Measurements from ENCODE around the gene PRDM16. TPM values are rescaled to one million over a fixed set of nuclear protein-coding genes. Genes with fewer than 3 reads are reported as not detected.

The PRDM16 gene
- total and polyA plus RNA-seq, 2 experiments from 2014 or later = 0.14 to 0.16 TPM

DNA sequence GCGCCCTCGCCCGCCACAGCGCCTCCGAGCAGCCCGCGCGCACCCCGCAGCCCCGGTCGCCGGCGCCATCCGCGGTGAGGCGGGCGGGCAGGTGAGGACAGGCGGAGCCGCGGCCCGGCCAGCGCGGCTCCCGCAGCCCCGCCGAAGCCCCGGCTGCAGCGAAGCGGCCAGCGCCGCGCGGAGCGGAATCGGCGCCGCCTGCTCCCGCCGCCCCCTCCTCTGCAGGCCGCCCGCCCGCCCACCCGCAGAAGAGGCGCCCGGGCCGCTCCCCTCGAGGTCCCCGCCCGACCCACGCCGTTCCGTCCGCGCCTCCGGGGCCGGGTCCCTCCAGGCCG is 1.3 kb downstream of the PRDM16 start:
- H3K27me3 ChIP-seq (ENCODE audit: insufficient read depth) = peaks cover 94% of the 10 kb centered on the region
- H3K4me2 ChIP-seq = peak overlapping the region; percentile 78; the same call in 1 of the 2 replicates
- Mint-ChIP-seq H3K4me3 (no peak overlapping the region), H3K36me3 (ENCODE audit: low read depth) (no peaks in the 10 kb centered on the region), H3K27me3 (ENCODE audit: insufficient read depth, low read depth, poor library complexity) (peaks cover 82% of the 10 kb centered on the region), H3K9me3 (no peaks in the 10 kb centered on the region; the same call in 2 of the 3 replicates), H3K27ac (no peak overlapping the region), H3K4me1 (peaks cover 16% of the 10 kb centered on the region; the same call in 2 of the 3 replicates)
- no peak for DNase-seq (ENCODE audit: low spot score)
- H3K36me3 ChIP-seq (ENCODE audit: insufficient read depth) = no peaks in the 10 kb centered on the region
- peaks cover 35% of the 10 kb centered on the region for H3K4me1 ChIP-seq (ENCODE audit: insufficient read depth)
- no peaks in the 10 kb centered on the region for H3K79me2 ChIP-seq (replicated peaks; ENCODE audit: insufficient read depth)
- no peaks in the 10 kb centered on the region for H3F3A ChIP-seq (replicated peaks; ENCODE audit: low read depth)
- H4K20me1 ChIP-seq (replicated peaks; ENCODE audit: insufficient read depth) = no peaks in the 10 kb centered on the region; the same call in 1 of the 2 replicates
- H3K9me2 ChIP-seq (ENCODE audit: insufficient read depth) = no peaks in the 10 kb centered on the region
- H3K4me3 ChIP-seq = peak overlapping the region; percentile 51
- H3K27ac ChIP-seq (ENCODE audit: low read depth) = no peak overlapping the region
- TF ChIP-seq, protein P1, sequence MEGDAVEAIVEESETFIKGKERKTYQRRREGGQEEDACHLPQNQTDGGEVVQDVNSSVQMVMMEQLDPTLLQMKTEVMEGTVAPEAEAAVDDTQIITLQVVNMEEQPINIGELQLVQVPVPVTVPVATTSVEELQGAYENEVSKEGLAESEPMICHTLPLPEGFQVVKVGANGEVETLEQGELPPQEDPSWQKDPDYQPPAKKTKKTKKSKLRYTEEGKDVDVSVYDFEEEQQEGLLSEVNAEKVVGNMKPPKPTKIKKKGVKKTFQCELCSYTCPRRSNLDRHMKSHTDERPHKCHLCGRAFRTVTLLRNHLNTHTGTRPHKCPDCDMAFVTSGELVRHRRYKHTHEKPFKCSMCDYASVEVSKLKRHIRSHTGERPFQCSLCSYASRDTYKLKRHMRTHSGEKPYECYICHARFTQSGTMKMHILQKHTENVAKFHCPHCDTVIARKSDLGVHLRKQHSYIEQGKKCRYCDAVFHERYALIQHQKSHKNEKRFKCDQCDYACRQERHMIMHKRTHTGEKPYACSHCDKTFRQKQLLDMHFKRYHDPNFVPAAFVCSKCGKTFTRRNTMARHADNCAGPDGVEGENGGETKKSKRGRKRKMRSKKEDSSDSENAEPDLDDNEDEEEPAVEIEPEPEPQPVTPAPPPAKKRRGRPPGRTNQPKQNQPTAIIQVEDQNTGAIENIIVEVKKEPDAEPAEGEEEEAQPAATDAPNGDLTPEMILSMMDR (conservative IDR thresholded peaks at IDR 0.05; ENCODE audit: low read depth in 2 of 2) = no peak
- TF ChIP-seq, protein P2, sequence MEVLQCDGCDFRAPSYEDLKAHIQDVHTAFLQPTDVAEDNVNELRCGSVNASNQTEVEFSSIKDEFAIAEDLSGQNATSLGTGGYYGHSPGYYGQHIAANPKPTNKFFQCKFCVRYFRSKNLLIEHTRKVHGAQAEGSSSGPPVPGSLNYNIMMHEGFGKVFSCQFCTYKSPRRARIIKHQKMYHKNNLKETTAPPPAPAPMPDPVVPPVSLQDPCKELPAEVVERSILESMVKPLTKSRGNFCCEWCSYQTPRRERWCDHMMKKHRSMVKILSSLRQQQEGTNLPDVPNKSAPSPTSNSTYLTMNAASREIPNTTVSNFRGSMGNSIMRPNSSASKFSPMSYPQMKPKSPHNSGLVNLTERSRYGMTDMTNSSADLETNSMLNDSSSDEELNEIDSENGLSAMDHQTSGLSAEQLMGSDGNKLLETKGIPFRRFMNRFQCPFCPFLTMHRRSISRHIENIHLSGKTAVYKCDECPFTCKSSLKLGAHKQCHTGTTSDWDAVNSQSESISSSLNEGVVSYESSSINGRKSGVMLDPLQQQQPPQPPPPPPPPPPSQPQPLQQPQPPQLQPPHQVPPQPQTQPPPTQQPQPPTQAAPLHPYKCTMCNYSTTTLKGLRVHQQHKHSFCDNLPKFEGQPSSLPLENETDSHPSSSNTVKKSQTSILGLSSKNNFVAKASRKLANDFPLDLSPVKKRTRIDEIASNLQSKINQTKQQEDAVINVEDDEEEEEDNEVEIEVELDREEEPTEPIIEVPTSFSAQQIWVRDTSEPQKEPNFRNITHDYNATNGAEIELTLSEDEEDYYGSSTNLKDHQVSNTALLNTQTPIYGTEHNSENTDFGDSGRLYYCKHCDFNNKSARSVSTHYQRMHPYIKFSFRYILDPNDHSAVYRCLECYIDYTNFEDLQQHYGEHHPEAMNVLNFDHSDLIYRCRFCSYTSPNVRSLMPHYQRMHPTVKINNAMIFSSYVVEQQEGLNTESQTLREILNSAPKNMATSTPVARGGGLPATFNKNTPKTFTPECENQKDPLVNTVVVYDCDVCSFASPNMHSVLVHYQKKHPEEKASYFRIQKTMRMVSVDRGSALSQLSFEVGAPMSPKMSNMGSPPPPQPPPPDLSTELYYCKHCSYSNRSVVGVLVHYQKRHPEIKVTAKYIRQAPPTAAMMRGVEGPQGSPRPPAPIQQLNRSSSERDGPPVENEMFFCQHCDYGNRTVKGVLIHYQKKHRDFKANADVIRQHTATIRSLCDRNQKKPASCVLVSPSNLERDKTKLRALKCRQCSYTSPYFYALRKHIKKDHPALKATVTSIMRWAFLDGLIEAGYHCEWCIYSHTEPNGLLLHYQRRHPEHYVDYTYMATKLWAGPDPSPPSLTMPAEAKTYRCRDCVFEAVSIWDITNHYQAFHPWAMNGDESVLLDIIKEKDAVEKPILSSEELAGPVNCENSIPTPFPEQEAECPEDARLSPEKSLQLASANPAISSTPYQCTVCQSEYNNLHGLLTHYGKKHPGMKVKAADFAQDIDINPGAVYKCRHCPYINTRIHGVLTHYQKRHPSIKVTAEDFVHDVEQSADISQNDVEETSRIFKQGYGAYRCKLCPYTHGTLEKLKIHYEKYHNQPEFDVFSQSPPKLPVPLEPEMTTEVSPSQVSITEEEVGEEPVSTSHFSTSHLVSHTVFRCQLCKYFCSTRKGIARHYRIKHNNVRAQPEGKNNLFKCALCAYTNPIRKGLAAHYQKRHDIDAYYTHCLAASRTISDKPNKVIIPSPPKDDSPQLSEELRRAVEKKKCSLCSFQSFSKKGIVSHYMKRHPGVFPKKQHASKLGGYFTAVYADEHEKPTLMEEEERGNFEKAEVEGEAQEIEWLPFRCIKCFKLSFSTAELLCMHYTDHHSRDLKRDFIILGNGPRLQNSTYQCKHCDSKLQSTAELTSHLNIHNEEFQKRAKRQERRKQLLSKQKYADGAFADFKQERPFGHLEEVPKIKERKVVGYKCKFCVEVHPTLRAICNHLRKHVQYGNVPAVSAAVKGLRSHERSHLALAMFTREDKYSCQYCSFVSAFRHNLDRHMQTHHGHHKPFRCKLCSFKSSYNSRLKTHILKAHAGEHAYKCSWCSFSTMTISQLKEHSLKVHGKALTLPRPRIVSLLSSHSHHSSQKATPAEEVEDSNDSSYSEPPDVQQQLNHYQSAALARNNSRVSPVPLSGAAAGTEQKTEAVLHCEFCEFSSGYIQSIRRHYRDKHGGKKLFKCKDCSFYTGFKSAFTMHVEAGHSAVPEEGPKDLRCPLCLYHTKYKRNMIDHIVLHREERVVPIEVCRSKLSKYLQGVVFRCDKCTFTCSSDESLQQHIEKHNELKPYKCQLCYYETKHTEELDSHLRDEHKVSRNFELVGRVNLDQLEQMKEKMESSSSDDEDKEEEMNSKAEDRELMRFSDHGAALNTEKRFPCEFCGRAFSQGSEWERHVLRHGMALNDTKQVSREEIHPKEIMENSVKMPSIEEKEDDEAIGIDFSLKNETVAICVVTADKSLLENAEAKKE (CRISPR knock-in tag; IDR thresholded peaks at IDR 0.05) = no peak
- TF ChIP-seq ZNF331 (CRISPR knock-in tag; IDR thresholded peaks at IDR 0.05; ENCODE audit: low read depth) = no peak
- no peak for TF ChIP-seq CREB1 (CRISPR knock-in tag; IDR thresholded peaks at IDR 0.05; ENCODE audit: low read depth)
- TF ChIP-seq EZH2 (IDR thresholded peaks at IDR 0.05; ENCODE audit: low read depth, unreplicated experiment) = no peak
- TF ChIP-seq, protein P3, sequence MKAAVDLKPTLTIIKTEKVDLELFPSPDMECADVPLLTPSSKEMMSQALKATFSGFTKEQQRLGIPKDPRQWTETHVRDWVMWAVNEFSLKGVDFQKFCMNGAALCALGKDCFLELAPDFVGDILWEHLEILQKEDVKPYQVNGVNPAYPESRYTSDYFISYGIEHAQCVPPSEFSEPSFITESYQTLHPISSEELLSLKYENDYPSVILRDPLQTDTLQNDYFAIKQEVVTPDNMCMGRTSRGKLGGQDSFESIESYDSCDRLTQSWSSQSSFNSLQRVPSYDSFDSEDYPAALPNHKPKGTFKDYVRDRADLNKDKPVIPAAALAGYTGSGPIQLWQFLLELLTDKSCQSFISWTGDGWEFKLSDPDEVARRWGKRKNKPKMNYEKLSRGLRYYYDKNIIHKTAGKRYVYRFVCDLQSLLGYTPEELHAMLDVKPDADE (IDR thresholded peaks at IDR 0.05) = no peak
- TF ChIP-seq EZH2phosphoT487 (IDR thresholded peaks at IDR 0.05; ENCODE audit: unreplicated experiment) = no peak
- no peak for TF ChIP-seq ZNF114 (CRISPR knock-in tag; IDR thresholded peaks at IDR 0.05)
- no peak for TF ChIP-seq NANOG (IDR thresholded peaks at IDR 0.05; ENCODE audit: borderline replicate concordance)
- no peak for TF ChIP-seq JUNB (IDR thresholded peaks at IDR 0.05; ENCODE audit: unreplicated experiment)
- no peak for TF ChIP-seq POLR2AphosphoS5 (IDR thresholded peaks at IDR 0.05; ENCODE audit: low read depth)
- TF ChIP-seq, protein P4, sequence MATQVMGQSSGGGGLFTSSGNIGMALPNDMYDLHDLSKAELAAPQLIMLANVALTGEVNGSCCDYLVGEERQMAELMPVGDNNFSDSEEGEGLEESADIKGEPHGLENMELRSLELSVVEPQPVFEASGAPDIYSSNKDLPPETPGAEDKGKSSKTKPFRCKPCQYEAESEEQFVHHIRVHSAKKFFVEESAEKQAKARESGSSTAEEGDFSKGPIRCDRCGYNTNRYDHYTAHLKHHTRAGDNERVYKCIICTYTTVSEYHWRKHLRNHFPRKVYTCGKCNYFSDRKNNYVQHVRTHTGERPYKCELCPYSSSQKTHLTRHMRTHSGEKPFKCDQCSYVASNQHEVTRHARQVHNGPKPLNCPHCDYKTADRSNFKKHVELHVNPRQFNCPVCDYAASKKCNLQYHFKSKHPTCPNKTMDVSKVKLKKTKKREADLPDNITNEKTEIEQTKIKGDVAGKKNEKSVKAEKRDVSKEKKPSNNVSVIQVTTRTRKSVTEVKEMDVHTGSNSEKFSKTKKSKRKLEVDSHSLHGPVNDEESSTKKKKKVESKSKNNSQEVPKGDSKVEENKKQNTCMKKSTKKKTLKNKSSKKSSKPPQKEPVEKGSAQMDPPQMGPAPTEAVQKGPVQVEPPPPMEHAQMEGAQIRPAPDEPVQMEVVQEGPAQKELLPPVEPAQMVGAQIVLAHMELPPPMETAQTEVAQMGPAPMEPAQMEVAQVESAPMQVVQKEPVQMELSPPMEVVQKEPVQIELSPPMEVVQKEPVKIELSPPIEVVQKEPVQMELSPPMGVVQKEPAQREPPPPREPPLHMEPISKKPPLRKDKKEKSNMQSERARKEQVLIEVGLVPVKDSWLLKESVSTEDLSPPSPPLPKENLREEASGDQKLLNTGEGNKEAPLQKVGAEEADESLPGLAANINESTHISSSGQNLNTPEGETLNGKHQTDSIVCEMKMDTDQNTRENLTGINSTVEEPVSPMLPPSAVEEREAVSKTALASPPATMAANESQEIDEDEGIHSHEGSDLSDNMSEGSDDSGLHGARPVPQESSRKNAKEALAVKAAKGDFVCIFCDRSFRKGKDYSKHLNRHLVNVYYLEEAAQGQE (IDR thresholded peaks at IDR 0.05; ENCODE audit: unreplicated experiment) = no peak
- no peak for TF ChIP-seq STAT1 (IDR thresholded peaks at IDR 0.05; ENCODE audit: unreplicated experiment)
- no peak for ATAC-seq
- H2AFZ ChIP-seq = no peak overlapping the region; the same call in 1 of the 2 replicates

All from GM23338 (cell line).